Measurements from ENCODE around the gene PASK.

GRCh38 chr2:241136661-241137260 lies 12.5 kb downstream of the PASK start:
- no peak for TF ChIP-seq CTCF (IDR thresholded peaks at IDR 0.05)
- no peak for TF ChIP-seq POLR2AphosphoS5 (IDR thresholded peaks at IDR 0.05; ENCODE audit: low read depth, low read length)
- TF ChIP-seq SIN3A (IDR thresholded peaks at IDR 0.05; ENCODE audit: borderline replicate concordance, insufficient read depth, low read depth, low read length): no peak
- TF ChIP-seq REST (IDR thresholded peaks at IDR 0.05; ENCODE audit: insufficient read depth in 1 of 2, low read depth in 2 of 2, low read length in 1 of 2): no peak
